Neutrophil (primary cell): ENCODE results near the gene LYPD6B.
A peak's percentile ranks its signal among the peaks of the same experiment; 100 is the strongest.

Experiments
- H3K27ac ChIP-seq: fragments of 200-600 bp; sonication (generic); 2 replicates; pipeline ENCODE4 v1.5.1; 2016; ENCODE audit warnings: mild to moderate bottlenecking, moderate library complexity
- H3K27me3 ChIP-seq: fragments of 200-600 bp; sonication (generic); 2 replicates; pipeline ENCODE4 v1.6.0; 2016; ENCODE audit warnings: mild to moderate bottlenecking
- H3K36me3 ChIP-seq: fragments of 200-600 bp; sonication (generic); 2 replicates; pipeline ENCODE4 v1.5.1; 2017
- H3K4me1 ChIP-seq, 2 experiments: fragments of 200-600 bp in 1 of 2; sonication (generic) in 1 of 2; 1 replicate in 1 of 2; 2 replicates in 1 of 2; pipeline versions ENCODE4 v1.5.1 to v1.6.1; 2013 to 2016; ENCODE audit warnings: low read depth in 1 of 2, low read length in 1 of 2, mild to moderate bottlenecking in 1 of 2, moderate library complexity in 1 of 2; ENCODE audit not compliant: control insufficient read depth in 1 of 2, insufficient read depth in 1 of 2
- H3K4me3 ChIP-seq, 2 experiments: fragments of 200-600 bp in 1 of 2; sonication (generic) in 1 of 2; 1 replicate in 1 of 2; 2 replicates in 1 of 2; pipeline ENCODE4 v1.5.1; 2013 to 2016; ENCODE audit warnings: low read depth in 1 of 2, low read length in 1 of 2, mild to moderate bottlenecking in 1 of 2, moderate library complexity in 1 of 2
- H3K9me3 ChIP-seq: fragments of 200-600 bp; sonication (generic); 2 replicates; pipeline ENCODE4 v1.5.1; 2016
- CTCF ChIP-seq: fragments of 200-600 bp; sonication (generic); IDR thresholded peaks from 2 replicates; pipeline ENCODE4 v1.5.1; 2016; ENCODE audit warnings: antibody characterized with exemption

LYPD6B gene

DNA sequence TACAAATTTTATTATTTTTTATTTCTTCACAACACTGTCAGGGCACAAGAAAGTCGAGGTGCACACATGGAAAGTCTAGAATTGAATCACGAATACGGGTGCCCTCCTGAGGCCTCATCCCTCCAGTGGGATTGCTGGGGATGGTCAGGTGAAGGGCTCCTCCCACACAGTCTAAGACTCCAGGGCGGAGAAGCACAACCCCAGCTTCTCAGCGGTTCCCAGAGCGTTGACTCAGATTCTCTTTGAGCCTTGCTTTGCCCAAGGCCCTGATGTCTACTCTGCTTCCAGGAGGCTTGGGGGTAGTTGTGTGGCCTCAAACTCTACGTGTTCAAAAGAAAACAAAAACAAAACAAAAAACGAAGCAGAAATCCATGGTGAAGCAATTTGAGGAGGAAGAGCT, 108.4 kb downstream of the LYPD6B start:
- Histone ChIP-seq H3K27ac (no peak overlapping the region), H3K27me3 (no peaks in the 10 kb centered on the region), H3K36me3 (no peaks in the 10 kb centered on the region), H3K4me1 (peaks cover 23% of the 10 kb centered on the region in 2 experiments), H3K4me3 (no peak overlapping the region), H3K9me3 (no peaks in the 10 kb centered on the region)
- TF ChIP-seq CTCF = no peak

GRCh38 chr2:149148194-149149006, 109.9 kb downstream of the LYPD6B start:
- no peak overlapping the region for H3K4me3 ChIP-seq
- no peak overlapping the region for H3K27ac ChIP-seq
- H3K36me3 ChIP-seq = no peaks in the 10 kb centered on the region
- no peak for TF ChIP-seq CTCF
- peaks cover 38 to 39% of the 10 kb centered on the region in 2 experiments for H3K4me1 ChIP-seq
- no peaks in the 10 kb centered on the region for H3K9me3 ChIP-seq
- no peaks in the 10 kb centered on the region for H3K27me3 ChIP-seq

- Histone ChIP-seq H3K27me3 (no peaks in the 10 kb centered on the region), H3K4me1 (peaks cover 44% of the 10 kb centered on the region in 2 experiments), H3K4me3 (no peak overlapping the region), H3K9me3 (no peaks in the 10 kb centered on the region), H3K27ac (no peak overlapping the region), H3K36me3 (no peaks in the 10 kb centered on the region)
- TF ChIP-seq CTCF = no peak
Measured at GRCh38 chr2:149149007-149149297, 110.5 kb downstream of the LYPD6B start.

DNA sequence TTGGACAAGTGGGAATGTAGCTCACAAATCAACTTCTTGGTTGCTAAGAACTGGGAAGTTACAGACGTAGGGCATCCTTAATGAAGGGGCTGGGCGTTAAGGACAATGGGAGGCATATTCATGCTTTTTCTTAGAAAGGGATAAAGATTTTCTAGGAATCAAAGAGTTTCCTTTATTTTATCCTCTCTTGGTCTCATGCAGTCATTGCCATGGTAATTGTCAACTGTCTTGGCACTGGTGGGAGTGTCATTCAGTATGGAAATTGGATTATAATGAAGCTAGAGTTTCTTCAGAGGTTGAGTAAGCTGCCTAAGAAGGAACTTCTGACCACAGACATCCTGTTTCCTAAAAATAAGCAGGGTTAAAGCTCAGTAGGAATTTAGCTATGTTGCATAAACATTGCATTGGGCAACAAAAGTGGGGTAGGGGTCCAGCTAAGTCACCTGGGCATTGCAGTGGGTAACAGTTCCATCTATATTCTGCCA, 114.0 kb downstream of the LYPD6B start:
- Histone ChIP-seq H3K4me3 (peak overlapping the region in 1 of 2 experiments; percentile 26), H3K36me3 (no peaks in the 10 kb centered on the region), H3K27me3 (no peaks in the 10 kb centered on the region), H3K4me1 (peaks cover 50 to 53% of the 10 kb centered on the region in 2 experiments), H3K27ac (peak overlapping the region; percentile 51), H3K9me3 (no peaks in the 10 kb centered on the region)
- TF ChIP-seq CTCF = no peak

- peaks cover 54 to 56% of the 10 kb centered on the region in 2 experiments for H3K4me1 ChIP-seq
- TF ChIP-seq CTCF = no peak
- H3K9me3 ChIP-seq = no peaks in the 10 kb centered on the region
- H3K36me3 ChIP-seq = no peaks in the 10 kb centered on the region
- H3K27ac ChIP-seq = peak overlapping the region; percentile 32
- no peaks in the 10 kb centered on the region for H3K27me3 ChIP-seq
- H3K4me3 ChIP-seq = no peak overlapping the region
Measured at GRCh38 chr2:149155196-149155969, 116.9 kb downstream of the LYPD6B start.
